Stimulated activated CD8-positive, alpha-beta memory T cell treated with anti-CD3 and anti-CD28 coated beads, Interleukin-7, amount 100 ng/mL, for 48 hours (primary cell): ENCODE measurements around the gene LMTK2.
"Not testable (repeated sequence)": the region's sequence is repeated elsewhere in the genome, so short reads cannot be mapped to it uniquely, and the experiment has no call there.

Experiments used
- DNase-seq, 2 donors: peaks; one replicate each; pipeline ENCODE4 v3.0.0-alpha.2; 2020; ENCODE audit warnings: low read depth in 1 of 2; ENCODE audit errors: extremely low read depth in 1 of 2

LMTK2 gene

GRCh38 chr7:98102170-98102569 is 4.5 kb upstream of the LMTK2 start:
- no peak for DNase-seq

GRCh38 chr7:98105942-98106544 is 619 bp upstream of the LMTK2 start:
- no peak for DNase-seq

- no peak for DNase-seq
Observed at GRCh38 chr7:98107313-98107721, 655 bp downstream of the LMTK2 start.

- no peak for DNase-seq
Observed at GRCh38 chr7:98110249-98111022, 3.8 kb downstream of the LMTK2 start.

GRCh38 chr7:98112077-98112476 is 5.4 kb downstream of the LMTK2 start:
- DNase-seq: no peak

GRCh38 chr7:98115746-98116525 is 9.3 kb downstream of the LMTK2 start:
- no peak for DNase-seq

GRCh38 chr7:98116656-98117461 is 10.2 kb downstream of the LMTK2 start:
- no peak for DNase-seq

- DNase-seq: no peak
Observed at GRCh38 chr7:98119256-98119918, 12.7 kb downstream of the LMTK2 start.

GRCh38 chr7:98120559-98120958 is 13.9 kb downstream of the LMTK2 start:
- DNase-seq: no peak

GRCh38 chr7:98121388-98121787 is 14.7 kb downstream of the LMTK2 start:
- DNase-seq: not testable (repeated sequence)

- DNase-seq: no peak
Observed at GRCh38 chr7:98123365-98123696, 16.7 kb downstream of the LMTK2 start.

- DNase-seq: no peak
Observed at GRCh38 chr7:98125759-98126158, 19.1 kb downstream of the LMTK2 start.

- no peak for DNase-seq
Observed at GRCh38 chr7:98126311-98127142, 19.9 kb downstream of the LMTK2 start.

- no peak for DNase-seq
Observed at GRCh38 chr7:98128346-98128745, 21.7 kb downstream of the LMTK2 start.

- DNase-seq: no peak
Observed at GRCh38 chr7:98130959-98131358, 24.3 kb downstream of the LMTK2 start.

- no peak for DNase-seq
Observed at GRCh38 chr7:98133181-98133580, 26.5 kb downstream of the LMTK2 start.

GRCh38 chr7:98133621-98134303 is 27.1 kb downstream of the LMTK2 start:
- DNase-seq: no peak

GRCh38 chr7:98134420-98135228 is 28.0 kb downstream of the LMTK2 start:
- DNase-seq: no peak
